ENCODE data around the gene SF3B3. TPM values are rescaled to one million over a fixed set of nuclear protein-coding genes. Genes with fewer than 3 reads are reported as not detected.

The SF3B3 gene
- total RNA-seq, 4 donors from 2014 or later = 48.5 to 119 (median 94.9) TPM

GRCh38 chr16:70548936-70549335 is 25.3 kb downstream of the SF3B3 start:
- H3K9me3 ChIP-seq = no peaks in the 10 kb centered on the region
- TF ChIP-seq POLR2A (IDR thresholded peaks at IDR 0.05) = no peak
- TF ChIP-seq CTCF (IDR thresholded peaks at IDR 0.05) = no peak
- no peaks in the 10 kb centered on the region for H3K27me3 ChIP-seq
- H3K36me3 ChIP-seq = peaks cover 0 to 97% (median 0%) of the 10 kb centered on the region in 3 donors
- no peaks in the 10 kb centered on the region for H3K4me1 ChIP-seq
- DNase-seq = no peak
- no peak overlapping the region for H3K27ac ChIP-seq
- H3K4me3 ChIP-seq = no peak overlapping the region

- H3K27me3 ChIP-seq = no peaks in the 10 kb centered on the region
- DNase-seq = no peak
- TF ChIP-seq CTCF (IDR thresholded peaks at IDR 0.05) (no peak), POLR2A (IDR thresholded peaks at IDR 0.05) (no peak)
- no peak overlapping the region for H3K4me3 ChIP-seq
- no peak overlapping the region for H3K27ac ChIP-seq
- H3K36me3 ChIP-seq = peaks cover 0 to 97% (median 0%) of the 10 kb centered on the region in 3 donors
- no peaks in the 10 kb centered on the region for H3K4me1 ChIP-seq
- H3K9me3 ChIP-seq = no peaks in the 10 kb centered on the region
Observed at GRCh38 chr16:70550082-70550481, 26.5 kb downstream of the SF3B3 start.

- no peak for TF ChIP-seq POLR2A (IDR thresholded peaks at IDR 0.05)
- TF ChIP-seq CTCF (IDR thresholded peaks at IDR 0.05) = no peak
Observed at GRCh38 chr16:70551788-70552187, 28.2 kb downstream of the SF3B3 start.

GRCh38 chr16:70552675-70553074 is 29.1 kb downstream of the SF3B3 start:
- peaks cover 0 to 97% (median 5%) of the 10 kb centered on the region in 3 donors for H3K36me3 ChIP-seq
- DNase-seq = no peak
- H3K27ac ChIP-seq = peak overlapping the region in 1 of 4 donors; percentile 63
- H3K4me1 ChIP-seq = no peaks in the 10 kb centered on the region
- no peaks in the 10 kb centered on the region for H3K9me3 ChIP-seq
- H3K27me3 ChIP-seq = no peaks in the 10 kb centered on the region
- no peak for TF ChIP-seq POLR2A (IDR thresholded peaks at IDR 0.05)
- no peak for TF ChIP-seq CTCF (IDR thresholded peaks at IDR 0.05)
- H3K4me3 ChIP-seq = no peak overlapping the region

More at GRCh38 chr16:70551788-70552187, 28.2 kb downstream of the SF3B3 start:
- H3K36me3 ChIP-seq = peaks cover 0 to 97% (median 3%) of the 10 kb centered on the region in 3 donors
- no peaks in the 10 kb centered on the region for H3K27me3 ChIP-seq
- H3K4me1 ChIP-seq = no peaks in the 10 kb centered on the region
- no peak for DNase-seq
- no peak overlapping the region for H3K27ac ChIP-seq
- H3K4me3 ChIP-seq = no peak overlapping the region
- no peaks in the 10 kb centered on the region for H3K9me3 ChIP-seq

GRCh38 chr16:70553645-70554044 is 30.0 kb downstream of the SF3B3 start:
- H3K36me3 ChIP-seq = peaks cover 0 to 97% (median 5%) of the 10 kb centered on the region in 3 donors
- H3K4me3 ChIP-seq = no peak overlapping the region
- no peaks in the 10 kb centered on the region for H3K4me1 ChIP-seq
- H3K27me3 ChIP-seq = no peaks in the 10 kb centered on the region
- peak overlapping the region in 2 of 4 donors; percentile 53 to 63 for H3K27ac ChIP-seq
- TF ChIP-seq CTCF (IDR thresholded peaks at IDR 0.05) (no peak), POLR2A (IDR thresholded peaks at IDR 0.05) (no peak)
- no peaks in the 10 kb centered on the region for H3K9me3 ChIP-seq
- DNase-seq = no peak

- H3K4me3 ChIP-seq = no peak overlapping the region
- H3K4me1 ChIP-seq = no peaks in the 10 kb centered on the region
- H3K27me3 ChIP-seq = no peaks in the 10 kb centered on the region
- DNase-seq = no peak
- H3K27ac ChIP-seq = no peak overlapping the region
- H3K9me3 ChIP-seq = no peaks in the 10 kb centered on the region
- TF ChIP-seq POLR2A (IDR thresholded peaks at IDR 0.05) (no peak), CTCF (IDR thresholded peaks at IDR 0.05) (no peak)
- H3K36me3 ChIP-seq = peaks cover 0 to 98% (median 5%) of the 10 kb centered on the region in 3 donors
Observed at GRCh38 chr16:70556063-70556462, 32.4 kb downstream of the SF3B3 start.
